Osteocyte (in vitro differentiated cells): Measurements from ENCODE around the gene DEPDC1B. TPM values are rescaled to one million over a fixed set of nuclear protein-coding genes. Genes with fewer than 3 reads are reported as not detected.

ENCODE experiments used
- DNase-seq: peaks from one replicate; pipeline ENCODE4 v3.0.0; 2021; ENCODE audit warnings: mixed read lengths; ENCODE audit not compliant: unreplicated experiment; ENCODE audit errors: extremely low spot score
- H3K27ac Mint-ChIP-seq: one replicate; pipeline ENCODE4 v1.8.0; 2021; ENCODE audit warnings: mild to moderate bottlenecking, mixed read lengths; ENCODE audit not compliant: unreplicated experiment
- H3K27me3 Mint-ChIP-seq: one replicate; pipeline ENCODE4 v1.8.0; 2021; ENCODE audit warnings: mixed read lengths; ENCODE audit not compliant: unreplicated experiment
- H3K36me3 Mint-ChIP-seq: one replicate; pipeline ENCODE4 v1.8.0; 2021; ENCODE audit warnings: mixed read lengths; ENCODE audit not compliant: unreplicated experiment
- H3K4me1 Mint-ChIP-seq: one replicate; pipeline ENCODE4 v1.8.0; 2021; ENCODE audit warnings: mixed read lengths; ENCODE audit not compliant: unreplicated experiment
- H3K4me3 Mint-ChIP-seq: one replicate; pipeline ENCODE4 v1.8.0; 2021; ENCODE audit warnings: mild to moderate bottlenecking, moderate library complexity, mixed read lengths; ENCODE audit not compliant: unreplicated experiment
- H3K9me3 Mint-ChIP-seq: one replicate; pipeline ENCODE4 v1.8.0; 2021; ENCODE audit warnings: mixed read lengths; ENCODE audit not compliant: unreplicated experiment
- CTCF ChIP-seq: fragments of 200-600 bp; sonication (generic); IDR thresholded peaks from 2 replicates; pipeline ENCODE4 v1.5.0; 2021; ENCODE audit warnings: antibody characterized with exemption, mild to moderate bottlenecking, moderate library complexity
- total RNA-seq: library from RNA; stranded (reverse); gene quantifications from 2 replicates; pipeline ENCODE4 v1.2.1, GENCODE V29; 2021

DEPDC1B gene
- total RNA-seq, 1 donor from 2014 or later = 1.7 TPM

- H3K36me3 Mint-ChIP-seq = no peaks in the 10 kb centered on the region
- no peaks in the 10 kb centered on the region for H3K4me1 Mint-ChIP-seq
- TF ChIP-seq CTCF = no peak
- peaks cover 3% of the 10 kb centered on the region for H3K9me3 Mint-ChIP-seq
- DNase-seq = no peak
- H3K27ac Mint-ChIP-seq = no peak overlapping the region
- no peaks in the 10 kb centered on the region for H3K27me3 Mint-ChIP-seq
- H3K4me3 Mint-ChIP-seq = no peak overlapping the region
Observed at GRCh38 chr5:60690326-60690725, 9.6 kb downstream of the DEPDC1B start.

- no peak for DNase-seq
Observed at GRCh38 chr5:60688980-60689379, 11.0 kb downstream of the DEPDC1B start.

GRCh38 chr5:60687927-60688720, 11.8 kb downstream of the DEPDC1B start:
- H3K27me3 Mint-ChIP-seq = no peaks in the 10 kb centered on the region
- DNase-seq = no peak
- peak; percentile 17 for TF ChIP-seq CTCF
- no peaks in the 10 kb centered on the region for H3K36me3 Mint-ChIP-seq
- H3K27ac Mint-ChIP-seq = no peak overlapping the region
- H3K9me3 Mint-ChIP-seq = no peaks in the 10 kb centered on the region
- H3K4me3 Mint-ChIP-seq = no peak overlapping the region
- no peaks in the 10 kb centered on the region for H3K4me1 Mint-ChIP-seq

More at GRCh38 chr5:60688980-60689379, 11.0 kb downstream of the DEPDC1B start:
- H3K27me3 Mint-ChIP-seq = no peaks in the 10 kb centered on the region
- no peaks in the 10 kb centered on the region for H3K4me1 Mint-ChIP-seq
- no peak overlapping the region for H3K4me3 Mint-ChIP-seq
- H3K36me3 Mint-ChIP-seq = no peaks in the 10 kb centered on the region
- H3K27ac Mint-ChIP-seq = no peak overlapping the region
- no peaks in the 10 kb centered on the region for H3K9me3 Mint-ChIP-seq
- no peak for TF ChIP-seq CTCF

DNA sequence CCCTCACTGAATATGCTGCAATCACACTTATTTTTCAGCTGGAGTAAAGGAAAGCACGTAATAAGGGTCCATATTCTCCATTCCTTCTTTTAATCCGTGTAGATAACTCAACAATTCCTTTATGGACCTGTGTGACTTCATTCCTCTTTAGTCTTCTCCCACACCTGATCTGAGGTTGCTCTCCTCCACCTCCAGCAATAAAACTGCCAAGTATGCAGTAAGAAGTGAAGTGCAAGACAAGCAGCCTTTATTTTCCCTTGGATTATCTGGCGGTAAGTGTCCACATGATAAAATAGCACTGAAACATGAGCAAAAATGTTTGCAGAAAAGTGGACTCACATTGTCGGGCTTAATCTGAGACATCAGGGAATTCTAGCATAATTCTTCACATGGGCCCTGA, 13.8 kb downstream of the DEPDC1B start:
- Mint-ChIP-seq H3K4me1 (no peaks in the 10 kb centered on the region), H3K9me3 (no peaks in the 10 kb centered on the region), H3K27me3 (no peaks in the 10 kb centered on the region), H3K27ac (no peak overlapping the region), H3K36me3 (no peaks in the 10 kb centered on the region), H3K4me3 (no peak overlapping the region)
- DNase-seq = no peak
- no peak for TF ChIP-seq CTCF

GRCh38 chr5:60685700-60686099, 14.3 kb downstream of the DEPDC1B start:
- no peak for TF ChIP-seq CTCF
- no peaks in the 10 kb centered on the region for H3K27me3 Mint-ChIP-seq
- H3K9me3 Mint-ChIP-seq = no peaks in the 10 kb centered on the region
- H3K27ac Mint-ChIP-seq = no peak overlapping the region
- DNase-seq = no peak
- no peak overlapping the region for H3K4me3 Mint-ChIP-seq
- H3K4me1 Mint-ChIP-seq = no peaks in the 10 kb centered on the region
- H3K36me3 Mint-ChIP-seq = no peaks in the 10 kb centered on the region
